Right lung (tissue), 5 donors: ENCODE results near the gene BMP8A. TPM values are rescaled to one million over a fixed set of nuclear protein-coding genes. Genes with fewer than 3 reads are reported as not detected.
"Not testable (repeated sequence)": the region's sequence is repeated elsewhere in the genome, so short reads cannot be mapped to it uniquely, and the experiment has no call there.

Experiments used
- DNase-seq, 2 donors: peaks; one replicate each; pipeline ENCODE4 v3.0.0-alpha.2; 2013
- polyA plus RNA-seq, 5 donors: library from polyadenylated mRNA; unstranded; fragments of 120-200 nt; gene quantifications; one replicate each; pipeline versions ENCODE4 v1.2.1 to v1.2.3, GENCODE V29; 2013; ENCODE audit warnings: inconsistent platforms in 1 of 5, low replicate concordance in 1 of 5; ENCODE audit not compliant: insufficient read length in 5 of 5, insufficient read depth in 1 of 5

The BMP8A gene
- polyA plus RNA-seq, 5 donors, result 0.55 to 0.75 (median 0.64) TPM

GRCh38 chr1:39481289-39481688 lies 10.1 kb upstream of the BMP8A start:
- DNase-seq, result no peak

GRCh38 chr1:39483276-39483675 lies 8.2 kb upstream of the BMP8A start:
- DNase-seq, result no peak

- DNase-seq, result no peak
Measured at GRCh38 chr1:39484564-39484963, 6.9 kb upstream of the BMP8A start.

GRCh38 chr1:39485046-39485803 lies 6.2 kb upstream of the BMP8A start:
- no peak for DNase-seq

GRCh38 chr1:39488012-39488545 lies 3.4 kb upstream of the BMP8A start:
- no peak for DNase-seq

GRCh38 chr1:39488793-39489566 lies 2.5 kb upstream of the BMP8A start:
- no peak for DNase-seq

- no peak for DNase-seq
Measured at GRCh38 chr1:39489567-39490239, 1.7 kb upstream of the BMP8A start.

- no peak for DNase-seq
Measured at GRCh38 chr1:39490596-39491145, 765 bp upstream of the BMP8A start.

- not testable (repeated sequence) for DNase-seq
Measured at GRCh38 chr1:39492118-39493042, 944 bp downstream of the BMP8A start.

- not testable (repeated sequence) for DNase-seq
Measured at GRCh38 chr1:39493043-39493810, 1.8 kb downstream of the BMP8A start.

GRCh38 chr1:39494671-39495410 lies 3.4 kb downstream of the BMP8A start:
- no peak for DNase-seq

GRCh38 chr1:39496520-39496919 lies 5.1 kb downstream of the BMP8A start:
- DNase-seq, result not testable (repeated sequence)

- no peak for DNase-seq
Measured at GRCh38 chr1:39497585-39497984, 6.1 kb downstream of the BMP8A start.

- peak; percentile 25 to 33 for DNase-seq
Measured at GRCh38 chr1:39498096-39498710, 6.8 kb downstream of the BMP8A start.

GRCh38 chr1:39498821-39499220 lies 7.4 kb downstream of the BMP8A start:
- not testable (repeated sequence) for DNase-seq

- DNase-seq, result peak; percentile 34 to 39
Measured at GRCh38 chr1:39499668-39500067, 8.2 kb downstream of the BMP8A start.

GRCh38 chr1:39500862-39501389 lies 9.5 kb downstream of the BMP8A start:
- DNase-seq, result no peak

- DNase-seq, result no peak
Measured at GRCh38 chr1:39501666-39502065, 10.2 kb downstream of the BMP8A start.
